Measurements from ENCODE around the gene CDKN2B. TPM values are rescaled to one million over a fixed set of nuclear protein-coding genes. Genes with fewer than 3 reads are reported as not detected.

Gene CDKN2B
- total RNA-seq, 1 donor from 2014 or later, result 1.8 TPM

DNA sequence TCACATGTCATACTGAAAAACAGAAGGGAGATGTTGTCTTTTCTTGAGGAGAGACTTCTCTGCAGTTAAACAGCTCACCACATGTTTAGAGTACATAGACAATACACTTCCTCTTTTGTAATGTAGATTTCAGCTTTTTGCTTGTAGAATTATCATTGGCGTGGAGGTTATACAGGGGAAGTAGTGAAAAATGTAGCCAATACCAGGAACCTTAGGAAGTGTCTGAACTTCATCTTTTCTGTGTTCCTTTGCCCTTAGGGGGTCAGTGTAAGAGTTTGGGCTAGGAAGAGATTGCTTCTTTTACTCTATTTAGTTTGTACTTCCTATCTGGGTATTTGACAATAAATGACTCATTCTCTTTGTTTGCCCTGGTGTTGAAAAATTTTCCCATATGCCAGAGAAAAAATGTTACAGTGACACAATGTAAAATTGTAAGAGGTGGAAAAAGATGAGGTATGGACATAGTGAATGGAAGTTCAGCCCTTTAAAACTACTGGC, 21.0 kb upstream of the CDKN2B start:
- H3K36me3 Mint-ChIP-seq (ENCODE audit: low read depth, unreplicated experiment), result no peaks in the 10 kb centered on the region
- no peaks in the 10 kb centered on the region for H3K27me3 Mint-ChIP-seq (ENCODE audit: unreplicated experiment)
- H3K4me3 Mint-ChIP-seq (ENCODE audit: unreplicated experiment), result no peak overlapping the region
- no peak for DNase-seq (ENCODE audit: low spot score)
- H3K9me3 Mint-ChIP-seq (ENCODE audit: unreplicated experiment), result no peaks in the 10 kb centered on the region
- no peak overlapping the region for H3K27ac Mint-ChIP-seq (ENCODE audit: unreplicated experiment)
- TF ChIP-seq, protein P1, sequence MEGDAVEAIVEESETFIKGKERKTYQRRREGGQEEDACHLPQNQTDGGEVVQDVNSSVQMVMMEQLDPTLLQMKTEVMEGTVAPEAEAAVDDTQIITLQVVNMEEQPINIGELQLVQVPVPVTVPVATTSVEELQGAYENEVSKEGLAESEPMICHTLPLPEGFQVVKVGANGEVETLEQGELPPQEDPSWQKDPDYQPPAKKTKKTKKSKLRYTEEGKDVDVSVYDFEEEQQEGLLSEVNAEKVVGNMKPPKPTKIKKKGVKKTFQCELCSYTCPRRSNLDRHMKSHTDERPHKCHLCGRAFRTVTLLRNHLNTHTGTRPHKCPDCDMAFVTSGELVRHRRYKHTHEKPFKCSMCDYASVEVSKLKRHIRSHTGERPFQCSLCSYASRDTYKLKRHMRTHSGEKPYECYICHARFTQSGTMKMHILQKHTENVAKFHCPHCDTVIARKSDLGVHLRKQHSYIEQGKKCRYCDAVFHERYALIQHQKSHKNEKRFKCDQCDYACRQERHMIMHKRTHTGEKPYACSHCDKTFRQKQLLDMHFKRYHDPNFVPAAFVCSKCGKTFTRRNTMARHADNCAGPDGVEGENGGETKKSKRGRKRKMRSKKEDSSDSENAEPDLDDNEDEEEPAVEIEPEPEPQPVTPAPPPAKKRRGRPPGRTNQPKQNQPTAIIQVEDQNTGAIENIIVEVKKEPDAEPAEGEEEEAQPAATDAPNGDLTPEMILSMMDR (IDR thresholded peaks at IDR 0.05; ENCODE audit: unreplicated experiment), result no peak
- peaks cover 10% of the 10 kb centered on the region for H3K4me1 Mint-ChIP-seq (ENCODE audit: unreplicated experiment)

DNA sequence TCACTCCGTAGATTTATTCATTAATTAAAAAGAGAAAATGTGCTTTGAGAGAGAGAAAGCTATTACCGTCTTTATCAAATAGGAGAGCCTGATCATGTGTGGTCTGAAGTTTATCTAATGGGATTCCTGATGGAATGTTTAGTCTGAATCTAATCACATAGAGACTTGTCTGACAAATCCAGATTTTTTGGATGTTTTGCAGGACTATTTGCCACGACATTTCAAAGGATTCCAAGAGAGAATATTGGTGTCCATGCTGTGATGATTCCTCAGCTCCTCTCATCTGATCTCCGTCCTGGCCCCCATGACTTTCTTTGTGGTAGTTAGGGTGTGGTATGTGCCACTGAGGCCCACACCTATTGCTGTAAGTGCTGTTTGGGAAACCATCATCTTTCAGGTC, 20.1 kb upstream of the CDKN2B start:
- no peaks in the 10 kb centered on the region for H3K27me3 Mint-ChIP-seq (ENCODE audit: unreplicated experiment)
- DNase-seq (ENCODE audit: low spot score), result no peak
- H3K4me3 Mint-ChIP-seq (ENCODE audit: unreplicated experiment), result no peak overlapping the region
- TF ChIP-seq, protein P1 (IDR thresholded peaks at IDR 0.05; ENCODE audit: unreplicated experiment), result no peak
- H3K4me1 Mint-ChIP-seq (ENCODE audit: unreplicated experiment), result peaks cover 10% of the 10 kb centered on the region
- H3K36me3 Mint-ChIP-seq (ENCODE audit: low read depth, unreplicated experiment), result no peaks in the 10 kb centered on the region
- H3K9me3 Mint-ChIP-seq (ENCODE audit: unreplicated experiment), result no peaks in the 10 kb centered on the region
- H3K27ac Mint-ChIP-seq (ENCODE audit: unreplicated experiment), result no peak overlapping the region

DNA sequence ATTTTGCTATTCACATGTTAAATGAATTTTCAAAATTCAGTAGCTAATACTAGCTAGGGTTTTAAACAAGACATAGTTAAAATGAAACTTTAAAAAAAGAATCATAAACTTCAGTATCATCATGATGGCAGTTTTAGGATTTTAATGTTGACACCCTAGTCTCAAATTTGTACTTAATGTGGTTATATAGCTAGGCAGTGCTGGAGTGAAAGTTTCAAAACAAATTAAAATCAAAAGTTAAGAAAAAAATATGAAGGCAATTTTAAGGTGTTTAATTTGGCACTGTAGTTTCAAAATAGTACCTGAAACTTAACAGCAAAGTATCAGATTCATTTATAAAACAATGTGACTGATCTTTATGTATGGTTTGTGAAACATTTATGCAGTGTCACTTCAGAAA, 19.3 kb upstream of the CDKN2B start:
- no peak for DNase-seq (ENCODE audit: low spot score)
- Mint-ChIP-seq H3K36me3 (ENCODE audit: low read depth, unreplicated experiment) (no peaks in the 10 kb centered on the region), H3K4me1 (ENCODE audit: unreplicated experiment) (peaks cover 10% of the 10 kb centered on the region), H3K9me3 (ENCODE audit: unreplicated experiment) (no peaks in the 10 kb centered on the region), H3K4me3 (ENCODE audit: unreplicated experiment) (no peak overlapping the region), H3K27ac (ENCODE audit: unreplicated experiment) (no peak overlapping the region), H3K27me3 (ENCODE audit: unreplicated experiment) (no peaks in the 10 kb centered on the region)
- TF ChIP-seq, protein P1 (IDR thresholded peaks at IDR 0.05; ENCODE audit: unreplicated experiment), result no peak

DNA sequence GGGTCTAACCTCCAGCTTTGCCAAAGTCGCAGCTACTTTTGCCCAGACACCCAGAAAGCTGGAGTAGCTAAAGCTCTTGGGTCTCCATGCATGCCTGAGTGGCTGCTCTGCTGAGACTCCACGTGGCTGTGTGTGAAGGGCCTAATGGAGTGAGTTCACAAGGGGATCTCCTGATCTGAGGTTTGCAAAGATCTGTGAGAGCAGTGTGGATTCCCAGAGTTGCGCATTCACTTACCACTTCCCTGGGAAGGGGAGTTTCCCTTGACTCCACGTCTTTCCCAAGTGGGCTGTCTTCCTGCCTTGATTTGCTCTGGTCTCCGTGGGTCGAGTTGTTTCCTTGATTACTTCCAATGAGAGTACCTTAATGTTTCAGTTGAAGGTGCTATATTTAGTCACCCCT, 17.6 kb upstream of the CDKN2B start:
- Mint-ChIP-seq H3K4me3 (ENCODE audit: unreplicated experiment) (no peak overlapping the region), H3K36me3 (ENCODE audit: low read depth, unreplicated experiment) (no peaks in the 10 kb centered on the region), H3K9me3 (ENCODE audit: unreplicated experiment) (no peaks in the 10 kb centered on the region), H3K27ac (ENCODE audit: unreplicated experiment) (no peak overlapping the region), H3K27me3 (ENCODE audit: unreplicated experiment) (peaks cover 2% of the 10 kb centered on the region), H3K4me1 (ENCODE audit: unreplicated experiment) (peaks cover 10% of the 10 kb centered on the region)
- no peak for DNase-seq (ENCODE audit: low spot score)
- TF ChIP-seq, protein P1 (IDR thresholded peaks at IDR 0.05; ENCODE audit: unreplicated experiment), result no peak

DNA sequence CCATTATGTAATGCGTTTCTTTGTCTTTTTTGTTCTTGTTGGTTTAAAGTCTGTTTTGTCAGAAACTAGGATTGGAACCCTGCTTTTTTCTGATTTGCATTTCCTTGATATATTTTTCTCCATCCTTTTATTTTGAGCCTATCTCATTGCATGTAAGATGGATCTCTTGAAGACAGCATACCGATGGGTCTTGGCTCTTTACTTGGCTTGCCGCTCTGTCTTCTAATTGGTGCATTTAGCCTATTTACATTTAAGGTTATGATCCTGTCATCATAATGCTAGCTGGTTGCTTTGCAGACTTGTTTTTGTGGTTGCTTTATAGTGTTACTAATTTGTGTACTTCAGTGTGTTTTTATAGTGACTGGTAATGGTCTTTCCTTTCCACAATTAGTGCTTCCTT, 13.3 kb upstream of the CDKN2B start:
- Mint-ChIP-seq H3K36me3 (ENCODE audit: low read depth, unreplicated experiment) (no peaks in the 10 kb centered on the region), H3K27ac (ENCODE audit: unreplicated experiment) (no peak overlapping the region), H3K9me3 (ENCODE audit: unreplicated experiment) (no peaks in the 10 kb centered on the region), H3K4me1 (ENCODE audit: unreplicated experiment) (peaks cover 5% of the 10 kb centered on the region), H3K27me3 (ENCODE audit: unreplicated experiment) (peaks cover 2% of the 10 kb centered on the region), H3K4me3 (ENCODE audit: unreplicated experiment) (no peak overlapping the region)
- TF ChIP-seq, protein P1 (IDR thresholded peaks at IDR 0.05; ENCODE audit: unreplicated experiment), result no peak
- DNase-seq (ENCODE audit: low spot score), result no peak

All from endothelial cell (in vitro differentiated cells).